ENCODE data around the gene FOXN4.

The FOXN4 gene

GRCh38 chr12:109352184-109352583 lies 43.1 kb upstream of the FOXN4 start:
- Histone ChIP-seq H3K27ac (replicated peaks) (no peak overlapping the region), H3K4me3 (replicated peaks; ENCODE audit: insufficient read depth, low read length) (no peak overlapping the region), H3K27me3 (ENCODE audit: insufficient read depth, poor library complexity, severe bottlenecking) (peaks cover 6% of the 10 kb centered on the region)
- no peak for TF ChIP-seq POLR2AphosphoS5 (IDR thresholded peaks at IDR 0.05; ENCODE audit: low read depth)
- TF ChIP-seq CTCF (IDR thresholded peaks at IDR 0.05; ENCODE audit: insufficient read depth, low read length): no peak
- no peak for TF ChIP-seq REST (IDR thresholded peaks at IDR 0.05; ENCODE audit: insufficient replicate concordance, low read depth)
- no peak for TF ChIP-seq GABPA (IDR thresholded peaks at IDR 0.05; ENCODE audit: low read depth)
- no peak for TF ChIP-seq SPI1 (IDR thresholded peaks at IDR 0.05; ENCODE audit: borderline replicate concordance, low read depth)
- DNase-seq (ENCODE audit: low read depth in 1 of 2, low spot score in 1 of 2): no peak

GRCh38 chr12:109347589-109347988 lies 38.5 kb upstream of the FOXN4 start, which contains the start of gene MYO1H:
Gene MYO1H (plus strand): TSS chr12:109347900. CDS start chr12:109347961, 61 bp downstream.
- no peak for TF ChIP-seq SPI1 (IDR thresholded peaks at IDR 0.05; ENCODE audit: borderline replicate concordance, low read depth)
- TF ChIP-seq POLR2AphosphoS5 (IDR thresholded peaks at IDR 0.05; ENCODE audit: low read depth): no peak
- TF ChIP-seq CTCF (IDR thresholded peaks at IDR 0.05; ENCODE audit: insufficient read depth, low read length): no peak
- TF ChIP-seq GABPA (IDR thresholded peaks at IDR 0.05; ENCODE audit: low read depth): no peak
- no peak for TF ChIP-seq REST (IDR thresholded peaks at IDR 0.05; ENCODE audit: insufficient replicate concordance, low read depth)
- DNase-seq (ENCODE audit: low read depth in 1 of 2, low spot score in 1 of 2): no peak
- no peak within 1 kb of the TSS for H3K27ac ChIP-seq (replicated peaks)
- no peaks in the 10 kb centered on the region for H3K27me3 ChIP-seq (ENCODE audit: insufficient read depth, poor library complexity, severe bottlenecking)
- no peak within 1 kb of the TSS for H3K4me3 ChIP-seq (replicated peaks; ENCODE audit: insufficient read depth, low read length)

DNA sequence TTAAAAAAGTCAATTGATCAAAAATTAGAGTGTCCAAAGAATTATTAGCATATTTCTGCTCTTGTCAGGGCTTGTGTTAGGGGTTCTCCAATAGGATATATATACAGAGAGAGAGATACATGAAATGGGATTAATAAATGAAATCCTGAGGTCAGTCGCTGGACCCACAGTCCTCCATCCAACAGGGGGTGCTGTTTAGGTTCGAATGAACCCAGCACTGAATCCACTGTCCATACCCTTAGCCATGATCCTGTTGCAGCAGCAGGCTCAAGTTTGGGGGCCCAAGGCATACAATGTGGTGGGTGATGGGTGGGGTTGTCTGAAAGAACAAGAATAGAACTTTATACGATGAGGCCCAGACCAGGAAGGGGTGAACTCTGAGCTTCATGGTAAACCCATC lies 37.8 kb upstream of the FOXN4 start:
- DNase-seq (ENCODE audit: low read depth in 1 of 2, low spot score in 1 of 2): no peak
- Histone ChIP-seq H3K27me3 (ENCODE audit: insufficient read depth, poor library complexity, severe bottlenecking) (no peaks in the 10 kb centered on the region), H3K27ac (replicated peaks) (no peak overlapping the region), H3K4me3 (replicated peaks; ENCODE audit: insufficient read depth, low read length) (no peak overlapping the region)
- TF ChIP-seq REST (IDR thresholded peaks at IDR 0.05; ENCODE audit: insufficient replicate concordance, low read depth) (no peak), CTCF (IDR thresholded peaks at IDR 0.05; ENCODE audit: insufficient read depth, low read length) (no peak), GABPA (IDR thresholded peaks at IDR 0.05; ENCODE audit: low read depth) (no peak), SPI1 (IDR thresholded peaks at IDR 0.05; ENCODE audit: borderline replicate concordance, low read depth) (no peak), POLR2AphosphoS5 (IDR thresholded peaks at IDR 0.05; ENCODE audit: low read depth) (no peak)

Data from HL-60 (cell line).